K562 (cell line): ENCODE results near the gene TTLL8. TPM values are rescaled to one million over a fixed set of nuclear protein-coding genes. Genes with fewer than 3 reads are reported as not detected.

Source experiments
- ATAC-seq: fragments of 200-7000 bp; cut with Tn5 transposase; 3 replicates; pipeline ENCODE4 v1.9.1; 2020; ENCODE audit warnings: moderate library complexity
- BruUV-seq: library from RNA; stranded (reverse); fragments of 400-500 nt; replicated peaks from 2 replicates; lab custom pipeline; 2021; lab: Mats Ljungman, UMichigan
- CTCF ChIA-PET: fragments of 300-600 bp; formaldehyde crosslinking; extraction: SDS; loops from one replicate; lab custom pipeline; 2021; ENCODE audit warnings: low intra/inter-chr PET ratio; lab: Yijun Ruan, JAX
- POLR2A ChIA-PET: fragments of 300-600, 350-650 bp; sonication (Branson Sonifier 250); formaldehyde crosslinking; extraction: SDS; loops from one replicate; lab custom pipeline; 2021; ENCODE audit warnings: antibody characterized with exemption, inconsistent platforms; lab: Yijun Ruan, JAX
- DNase-seq, 4 experiments: peaks; one replicate each; pipeline versions ENCODE4 v3.0.0 to v3.0.0-alpha.2; 2011 to 2018; ENCODE audit warnings: low spot score in 3 of 4, mixed read lengths in 3 of 4; ENCODE audit errors: extremely low read depth in 1 of 4
- FAIRE-seq: peaks from 2 replicates; lab custom pipeline; 2011; peaks lifted over from hg19 to GRCh38; lab: Jason Lieb, UNC
- H2AFZ ChIP-seq: 2 replicates; pipeline ENCODE4 v1.6.0; 2011; ENCODE audit warnings: low read depth, low read length, control low read depth, inconsistent platforms
- H3K27ac ChIP-seq: fragments of 200-600 bp; 3 replicates; pipeline ENCODE4 v1.8.0; 2011; ENCODE audit warnings: low read depth, mild to moderate bottlenecking, control low read depth, inconsistent platforms, low read length, moderate library complexity, mixed read lengths; ENCODE audit errors: extremely low read depth
- H3K27me3 ChIP-seq, 2 experiments: fragments of 300-600 bp in 1 of 2; 2 replicates in 1 of 2; 3 replicates in 1 of 2; pipeline versions ENCODE4 v1.6.0 to v1.8.0; 2011; ENCODE audit warnings: inconsistent platforms in 2 of 2, low read length in 2 of 2, mild to moderate bottlenecking in 1 of 2, mixed read lengths in 1 of 2, moderate library complexity in 1 of 2; ENCODE audit not compliant: control insufficient read depth in 2 of 2, insufficient read depth in 2 of 2
- H3K36me3 ChIP-seq: fragments of 300-600 bp; 3 replicates; pipeline ENCODE4 v1.8.0; 2011; ENCODE audit warnings: mild to moderate bottlenecking, low read length, inconsistent platforms; ENCODE audit not compliant: control insufficient read depth, insufficient read depth
- H3K4me1 ChIP-seq, 2 experiments: fragments of 200-600 bp in 1 of 2; replicated peaks in 1 of 2; 2 replicates in 1 of 2; 3 replicates in 1 of 2; pipeline versions ENCODE4 v1.5.1 to v1.8.0; 2011; ENCODE audit warnings: inconsistent platforms in 2 of 2, low read length in 2 of 2, mild to moderate bottlenecking in 1 of 2, mixed read lengths in 1 of 2, moderate library complexity in 1 of 2; ENCODE audit not compliant: control insufficient read depth in 2 of 2, insufficient read depth in 2 of 2
- H3K4me2 ChIP-seq: 2 replicates; pipeline ENCODE4 v1.6.1; 2011; ENCODE audit warnings: low read length, control low read depth, inconsistent platforms, mixed read lengths; ENCODE audit not compliant: insufficient read depth
- H3K4me3 ChIP-seq: fragments of 200-600 bp; sonication (generic), shearing (Covaris generic); 2 replicates; pipeline ENCODE4 v1.5.1; 2016; ENCODE audit warnings: control low read depth, inconsistent platforms
- H3K79me2 ChIP-seq: fragments of 200-600 bp; 3 replicates; pipeline ENCODE4 v1.8.0; 2011; ENCODE audit warnings: low read length, inconsistent platforms; ENCODE audit not compliant: control insufficient read depth, insufficient read depth
- H3K9ac ChIP-seq, 2 experiments: 2 replicates each; pipeline versions ENCODE4 v1.6.0 to v1.6.1; 2011; ENCODE audit warnings: low read depth in 2 of 2, low read length in 2 of 2, control low read depth in 1 of 2, inconsistent platforms in 1 of 2, mild to moderate bottlenecking in 1 of 2, mixed read lengths in 1 of 2; ENCODE audit not compliant: insufficient read depth in 1 of 2
- H3K9me1 ChIP-seq: one replicate; pipeline ENCODE4 v1.6.0; 2011; ENCODE audit warnings: inconsistent platforms, mild to moderate bottlenecking, low read length, moderate library complexity; ENCODE audit not compliant: control insufficient read depth, insufficient read depth
- H3K9me3 ChIP-seq: replicated peaks from 2 replicates; pipeline ENCODE4 v1.5.1; 2011; ENCODE audit warnings: low read depth, low read length, inconsistent platforms; ENCODE audit not compliant: control insufficient read depth, insufficient read depth
- H4K20me1 ChIP-seq: replicated peaks from 2 replicates; pipeline ENCODE4 v1.6.1; 2011; ENCODE audit warnings: low read length, inconsistent platforms, mixed read lengths; ENCODE audit not compliant: control insufficient read depth, insufficient read depth
- E2F6 ChIP-seq, 2 experiments: IDR thresholded peaks; 2 replicates each; pipeline ENCODE4 v1.6.1; 2011; ENCODE audit warnings: borderline replicate concordance in 1 of 2, control low read depth in 1 of 2, low read depth in 1 of 2, low read length in 1 of 2, mild to moderate bottlenecking in 1 of 2, mixed read lengths in 1 of 2, moderate library complexity in 1 of 2; ENCODE audit not compliant: insufficient read depth in 1 of 2, insufficient read length in 1 of 2, poor library complexity in 1 of 2, severe bottlenecking in 1 of 2; ENCODE audit errors: extremely low read depth in 1 of 2
- PBX2 ChIP-seq, 2 experiments: IDR thresholded peaks in 1 of 2; conservative IDR thresholded peaks in 1 of 2; 2 replicates each; pipeline ENCODE4 v1.6.1; 2016; ENCODE audit warnings: low read depth in 2 of 2, mild to moderate bottlenecking in 1 of 2, missing compliant biosample characterization in 1 of 2, missing genetic modification characterization in 1 of 2, moderate library complexity in 1 of 2
- WGBS: fragments of 100-300 bp; shearing (Covaris generic); methylation state at CpG from one replicate; pipeline ENCODE4 v1.1.6; 2016; ENCODE audit warnings: low coverage, mixed read lengths; ENCODE audit not compliant: insufficient coverage; ENCODE audit errors: missing lambda C conversion rate; 5-methylcytosine and 5-hydroxymethylcytosine counted together
- in situ Hi-C: fragments of 300-500 bp; cut with MboI; formaldehyde crosslinking; loops from 4 replicates; pipeline ENCODE4 v1.15.0; 2018; ENCODE audit warnings: inconsistent platforms, mixed read lengths
- intact Hi-C: fragments of 100-400 bp; cut with micrococcal nuclease; formaldehyde crosslinking; loops from 2 replicates; pipeline ENCODE4 v1.14.2; 2022
- polyA plus RNA-seq, 8 experiments: library from polyadenylated mRNA; depleted of rRNA in 4 of 8; stranded (reverse) in 5 of 8; unstranded in 3 of 8; fragments of >200 nt; fragmentation: Nextera tagmentation in 2 of 8; fragmentation: Illumina TruSeq in 1 of 8; extraction: Ambion mirVana in 2 of 8; extraction: Trizol in 1 of 8; gene quantifications; 2 replicates each; pipeline versions ENCODE4 v1.2.1 to v1.2.3, GENCODE V29; 2011 to 2014; ENCODE audit warnings: inconsistent platforms in 1 of 8, missing spikeins in 1 of 8
- total RNA-seq, 7 experiments: library from RNA; depleted of rRNA in 6 of 7; stranded (reverse); fragments of >200 nt in 6 of 7; fragmentation: Illumina TruSeq in 2 of 7; extraction: Trizol in 2 of 7; gene quantifications; 2 replicates each; pipeline versions ENCODE4 v1.2.1 to v1.2.3, GENCODE V29; 2011 to 2021; ENCODE audit warnings: low replicate concordance in 1 of 7

The TTLL8 gene
- total and polyA plus RNA-seq, 9 of the 15 experiments (the other 6 are each of a cell fraction or from before 2014, with no cell fraction given) = not detected

GRCh38 chr22:50061141-50061823 is 3.2 kb upstream of the TTLL8 start:
- ChIA-PET POLR2A (no interaction called here), CTCF (no interaction called here)
- H3K79me2 ChIP-seq = no peaks in the 10 kb centered on the region
- peaks cover 0 to 39% of the 10 kb centered on the region in 2 experiments; a peak in 4 of 5 replicates for H3K4me1 ChIP-seq
- H3K9ac ChIP-seq = peak overlapping the region in 1 of 2 experiments; percentile 58; a peak in 2 of 4 replicates
- FAIRE-seq = no peak
- no peak for ATAC-seq
- H3K27me3 ChIP-seq = peaks cover 7 to 9% of the 10 kb centered on the region in 2 experiments; a peak in 4 of 5 replicates
- intact Hi-C loops (no loop called here), in situ Hi-C loops (no loop called here)
- H3K4me2 ChIP-seq = no peak overlapping the region; the same call in 1 of the 2 replicates
- H3K9me3 ChIP-seq = no peaks in the 10 kb centered on the region
- no peaks in the 10 kb centered on the region for H4K20me1 ChIP-seq
- H3K27ac ChIP-seq = no peak overlapping the region
- H3K36me3 ChIP-seq = no peaks in the 10 kb centered on the region
- no peaks in the 10 kb centered on the region for H3K9me1 ChIP-seq
- no peak overlapping the region for H3K4me3 ChIP-seq
- BruUV-seq = no TSS peak
- WGBS = 30% methylated on average over 14 of the region's 27 CpGs
- peak in 1 of 2 experiments; percentile 14 for TF ChIP-seq E2F6 (IDR thresholded peaks at IDR 0.05; ENCODE audit: borderline replicate concordance in 1 of 2, extremely low read depth in 1 of 2, insufficient read depth in 1 of 2, insufficient read length in 1 of 2, low read depth in 1 of 2, low read length in 1 of 2, poor library complexity in 1 of 2, severe bottlenecking in 1 of 2)
- TF ChIP-seq PBX2 (CRISPR knock-in tag; IDR thresholded peaks at IDR 0.05; ENCODE audit: low read depth) = no peak
- no peak for TF ChIP-seq PBX2 (tag; conservative IDR thresholded peaks at IDR 0.05; ENCODE audit: low read depth)
- DNase-seq = no peak
- H2AFZ ChIP-seq = 0 out of 2 replicates have a peak overlapping the region, but pooled peaks have one; percentile 31
